DND-41 (cell line): ENCODE results near the gene STAU1.

ENCODE experiments used
- ATAC-seq: fragments of 200-7000 bp; cut with Tn5 transposase; 3 replicates; pipeline ENCODE4 v1.9.1; 2021; ENCODE audit warnings: low read depth; ENCODE audit not compliant: insufficient read depth
- DNase-seq: peaks from one replicate; pipeline ENCODE4 v3.0.0-alpha.2; 2020
- H2AFZ ChIP-seq: 2 replicates; pipeline ENCODE4 v1.6.0; 2012; ENCODE audit warnings: low read depth, low read length
- H3K27ac ChIP-seq: 2 replicates; pipeline ENCODE4 v1.5.1; 2012; ENCODE audit warnings: low read length, inconsistent platforms
- H3K27me3 ChIP-seq: fragments of 200-600 bp; sonication (generic); 2 replicates; pipeline ENCODE4 v1.6.0; 2012; ENCODE audit warnings: low read length, mild to moderate bottlenecking, inconsistent platforms; ENCODE audit not compliant: insufficient read depth, poor library complexity
- H3K36me3 ChIP-seq: 2 replicates; pipeline ENCODE4 v1.5.1; 2012; ENCODE audit warnings: low read length, inconsistent platforms; ENCODE audit not compliant: insufficient read depth
- H3K4me1 ChIP-seq: 2 replicates; pipeline ENCODE4 v1.5.1; 2012; ENCODE audit warnings: mild to moderate bottlenecking, low read length; ENCODE audit not compliant: insufficient read depth
- H3K4me2 ChIP-seq: 2 replicates; pipeline ENCODE4 v1.6.0; 2012; ENCODE audit warnings: mild to moderate bottlenecking, moderate library complexity, low read length, inconsistent platforms; ENCODE audit not compliant: insufficient read depth
- H3K4me3 ChIP-seq, 2 experiments: fragments of 200-600 bp in 1 of 2; shearing (Covaris generic) in 1 of 2; 2 replicates each; pipeline ENCODE4 v1.5.1; 2012 to 2016; ENCODE audit warnings: inconsistent platforms in 2 of 2, low read length in 2 of 2, mild to moderate bottlenecking in 2 of 2, low read depth in 1 of 2, moderate library complexity in 1 of 2
- H3K79me2 ChIP-seq: 2 replicates; pipeline ENCODE4 v1.6.0; 2012; ENCODE audit warnings: low read length, inconsistent platforms; ENCODE audit not compliant: insufficient read depth
- H3K9ac ChIP-seq: 2 replicates; pipeline ENCODE4 v1.6.0; 2012; ENCODE audit warnings: low read depth, mild to moderate bottlenecking, inconsistent platforms, low read length, moderate library complexity
- H3K9me3 ChIP-seq: 2 replicates; pipeline ENCODE4 v1.5.1; 2012; ENCODE audit warnings: low read length, moderate library complexity, mild to moderate bottlenecking, inconsistent platforms; ENCODE audit not compliant: insufficient read depth, severe bottlenecking
- H4K20me1 ChIP-seq: 2 replicates; pipeline ENCODE4 v1.6.0; 2012; ENCODE audit warnings: low read length; ENCODE audit not compliant: insufficient read depth
- EZH2 ChIP-seq: IDR thresholded peaks from 3 replicates; pipeline ENCODE4 v1.6.1; 2012; ENCODE audit warnings: borderline replicate concordance, low read depth, mild to moderate bottlenecking, moderate library complexity, low read length, inconsistent platforms; ENCODE audit not compliant: severe bottlenecking
- TF ChIP-seq, protein P1 (sequence below): IDR thresholded peaks from 2 replicates; pipeline ENCODE4 v1.5.1; 2012; ENCODE audit warnings: borderline replicate concordance, low read length, moderate library complexity, mild to moderate bottlenecking; ENCODE audit not compliant: poor library complexity, severe bottlenecking; ENCODE audit errors: extremely low read depth

The STAU1 gene

DNA sequence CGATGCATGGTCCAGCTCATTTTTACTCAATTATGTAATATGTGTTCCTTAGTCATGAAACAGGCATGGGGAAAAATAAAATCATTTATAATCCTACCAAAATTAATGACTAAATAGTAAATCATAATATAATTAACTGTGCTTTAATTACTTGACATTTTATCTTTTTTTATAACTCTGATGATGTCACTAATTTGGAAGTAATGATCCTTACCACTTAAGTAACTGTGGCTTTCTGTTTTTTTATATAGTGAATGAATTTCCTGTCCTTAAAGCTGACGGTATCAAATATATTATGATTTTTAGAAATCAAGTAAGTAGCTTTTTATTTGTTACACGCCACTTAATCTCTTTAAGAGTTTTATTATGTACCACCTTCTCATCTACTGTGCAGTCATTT, 109.8 kb downstream of the STAU1 start:
- Histone ChIP-seq H3K4me2 (no peak overlapping the region), H3K9me3 (no peaks in the 10 kb centered on the region), H3K4me1 (no peaks in the 10 kb centered on the region), H2AFZ (no peak overlapping the region), H3K9ac (no peak overlapping the region), H3K4me3 (no peak overlapping the region), H3K27me3 (no peaks in the 10 kb centered on the region), H3K79me2 (peaks cover 39% of the 10 kb centered on the region), H4K20me1 (peaks cover 8% of the 10 kb centered on the region; the same call in 1 of the 2 replicates), H3K27ac (no peak overlapping the region), H3K36me3 (peaks cover 99% of the 10 kb centered on the region)
- DNase-seq, result no peak
- no peak for TF ChIP-seq EZH2
- TF ChIP-seq, protein P1, sequence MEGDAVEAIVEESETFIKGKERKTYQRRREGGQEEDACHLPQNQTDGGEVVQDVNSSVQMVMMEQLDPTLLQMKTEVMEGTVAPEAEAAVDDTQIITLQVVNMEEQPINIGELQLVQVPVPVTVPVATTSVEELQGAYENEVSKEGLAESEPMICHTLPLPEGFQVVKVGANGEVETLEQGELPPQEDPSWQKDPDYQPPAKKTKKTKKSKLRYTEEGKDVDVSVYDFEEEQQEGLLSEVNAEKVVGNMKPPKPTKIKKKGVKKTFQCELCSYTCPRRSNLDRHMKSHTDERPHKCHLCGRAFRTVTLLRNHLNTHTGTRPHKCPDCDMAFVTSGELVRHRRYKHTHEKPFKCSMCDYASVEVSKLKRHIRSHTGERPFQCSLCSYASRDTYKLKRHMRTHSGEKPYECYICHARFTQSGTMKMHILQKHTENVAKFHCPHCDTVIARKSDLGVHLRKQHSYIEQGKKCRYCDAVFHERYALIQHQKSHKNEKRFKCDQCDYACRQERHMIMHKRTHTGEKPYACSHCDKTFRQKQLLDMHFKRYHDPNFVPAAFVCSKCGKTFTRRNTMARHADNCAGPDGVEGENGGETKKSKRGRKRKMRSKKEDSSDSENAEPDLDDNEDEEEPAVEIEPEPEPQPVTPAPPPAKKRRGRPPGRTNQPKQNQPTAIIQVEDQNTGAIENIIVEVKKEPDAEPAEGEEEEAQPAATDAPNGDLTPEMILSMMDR, result no peak
- ATAC-seq, result no peak

DNA sequence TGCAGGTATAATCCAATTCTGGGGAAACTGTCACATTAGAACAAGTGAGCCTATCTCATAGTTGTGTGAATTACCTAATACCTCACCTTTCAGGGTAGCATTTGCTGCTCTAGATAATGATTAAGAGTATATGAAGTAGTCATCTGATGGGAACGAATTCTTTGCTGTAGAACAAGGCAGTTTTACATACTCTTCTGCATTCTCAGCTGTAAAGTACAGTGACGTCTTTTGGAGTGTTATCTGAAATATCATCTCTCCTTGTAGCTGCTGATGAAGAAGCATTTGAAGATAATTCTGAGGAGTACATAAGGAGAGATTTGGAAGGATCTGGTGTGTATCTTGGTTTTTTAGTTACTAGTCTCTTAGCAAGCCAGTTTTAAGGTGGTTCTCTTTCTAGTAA, 113.6 kb downstream of the STAU1 start:
- Histone ChIP-seq H3K79me2 (peaks cover 41% of the 10 kb centered on the region), H3K27ac (no peak overlapping the region), H3K9me3 (no peaks in the 10 kb centered on the region)

More for the DNA sequence above, 113.6 kb downstream of the STAU1 start:
- Histone ChIP-seq H3K4me2 (no peak overlapping the region), H3K36me3 (peaks cover 99% of the 10 kb centered on the region), H4K20me1 (peaks cover 5% of the 10 kb centered on the region; the same call in 1 of the 2 replicates), H3K27me3 (no peaks in the 10 kb centered on the region), H3K9ac (no peak overlapping the region), H2AFZ (no peak overlapping the region), H3K4me1 (no peaks in the 10 kb centered on the region), H3K4me3 (no peak overlapping the region)
- no peak for TF ChIP-seq EZH2
- TF ChIP-seq, protein P1, result no peak
- no peak for ATAC-seq
- no peak for DNase-seq
